NCI-H1694 (cell line): ENCODE results near the gene IL1A.

Source experiments
- DNase-seq: peaks from one replicate; lab custom pipeline; 2025; lab: John Stamatoyannopoulos, UW

IL1A gene

GRCh38 chr2:112726487-112727190, 57.7 kb downstream of the IL1A start:
- DNase-seq: peak; percentile 93

DNA sequence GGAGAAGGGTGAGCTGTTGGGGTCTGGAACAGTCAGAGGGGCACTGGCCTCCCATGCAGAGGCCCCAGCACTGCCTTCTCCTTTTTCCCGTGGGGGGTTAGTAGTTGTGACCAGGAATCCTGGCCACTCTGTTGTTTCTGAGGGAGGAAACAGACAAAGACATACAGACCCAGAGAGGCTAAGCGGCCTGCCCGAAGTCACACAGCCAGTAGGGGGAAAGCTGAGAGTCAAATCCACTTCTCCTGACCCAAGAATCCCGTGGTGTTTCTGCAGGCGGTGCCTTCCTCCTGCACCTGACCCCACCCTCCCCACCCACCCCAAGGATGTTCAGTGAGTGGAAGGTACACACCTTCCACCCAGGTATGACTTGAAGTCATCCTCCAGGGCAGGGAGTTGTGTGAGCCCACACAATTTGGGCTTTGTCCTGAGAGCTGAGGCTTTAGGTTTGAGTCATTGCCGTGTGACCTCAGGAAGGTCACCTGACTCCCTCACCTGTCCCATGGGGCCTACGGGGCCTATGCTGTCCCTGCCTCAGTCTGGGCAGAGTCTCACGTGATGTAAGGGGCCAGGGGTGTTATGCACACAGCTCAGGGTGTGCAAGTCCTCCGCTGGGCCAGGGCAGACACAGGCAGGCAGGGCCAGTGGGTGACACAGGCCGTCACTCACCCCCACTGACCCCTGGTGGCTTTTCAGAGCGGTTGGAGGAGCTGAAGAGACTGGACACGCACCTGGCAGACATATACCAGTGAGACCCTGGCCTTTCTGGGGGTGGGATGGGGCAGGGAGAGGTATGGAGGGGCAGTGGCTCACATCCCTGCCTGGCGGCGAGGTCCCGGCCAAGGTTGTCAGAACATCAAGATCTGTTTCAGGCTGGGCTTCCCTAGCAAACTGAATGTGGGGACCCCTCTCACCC, 58.5 kb downstream of the IL1A start:
- no peak for DNase-seq

- DNase-seq: no peak
These were observed 59.4 kb downstream of the IL1A start for GRCh38 chr2:112724591-112725525.

DNA sequence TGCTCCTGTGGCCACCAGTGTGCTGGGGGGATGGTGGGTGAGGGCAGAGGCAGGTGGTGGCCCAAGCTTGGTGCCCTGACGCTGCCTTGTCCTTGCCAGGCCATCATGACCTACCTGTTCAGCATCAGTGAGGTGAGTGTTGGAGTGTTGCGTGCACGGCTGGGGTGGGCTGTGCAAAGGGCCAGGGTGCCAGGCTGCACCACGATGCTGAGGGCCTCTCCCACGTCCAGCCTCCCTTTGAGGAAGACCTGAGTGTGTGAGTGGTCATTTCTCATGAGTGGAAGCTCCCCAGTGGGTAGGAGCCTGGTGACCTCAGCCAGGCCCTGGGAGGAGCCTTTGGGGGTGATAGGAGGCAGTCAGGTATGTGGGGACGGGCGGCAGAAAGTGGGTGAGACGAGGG, 60.3 kb downstream of the IL1A start:
- DNase-seq: no peak
